H4 (cell line): ENCODE measurements around the gene SERTAD2. TPM values are rescaled to one million over a fixed set of nuclear protein-coding genes. Genes with fewer than 3 reads are reported as not detected.

Experiments used
- DNase-seq: peaks from one replicate; pipeline ENCODE4 v3.0.0-alpha.2; 2015; ENCODE audit warnings: low spot score
- total RNA-seq: library from RNA; depleted of rRNA; stranded (reverse); fragments of >200 nt; shearing (Covaris generic); gene quantifications from 2 replicates; pipeline ENCODE4 v1.2.3, GENCODE V29; 2014; rRNA removed

The SERTAD2 gene, protein sequence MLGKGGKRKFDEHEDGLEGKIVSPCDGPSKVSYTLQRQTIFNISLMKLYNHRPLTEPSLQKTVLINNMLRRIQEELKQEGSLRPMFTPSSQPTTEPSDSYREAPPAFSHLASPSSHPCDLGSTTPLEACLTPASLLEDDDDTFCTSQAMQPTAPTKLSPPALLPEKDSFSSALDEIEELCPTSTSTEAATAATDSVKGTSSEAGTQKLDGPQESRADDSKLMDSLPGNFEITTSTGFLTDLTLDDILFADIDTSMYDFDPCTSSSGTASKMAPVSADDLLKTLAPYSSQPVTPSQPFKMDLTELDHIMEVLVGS
- total RNA-seq: 4.9 and 6.9 TPM in 2 replicates

DNA sequence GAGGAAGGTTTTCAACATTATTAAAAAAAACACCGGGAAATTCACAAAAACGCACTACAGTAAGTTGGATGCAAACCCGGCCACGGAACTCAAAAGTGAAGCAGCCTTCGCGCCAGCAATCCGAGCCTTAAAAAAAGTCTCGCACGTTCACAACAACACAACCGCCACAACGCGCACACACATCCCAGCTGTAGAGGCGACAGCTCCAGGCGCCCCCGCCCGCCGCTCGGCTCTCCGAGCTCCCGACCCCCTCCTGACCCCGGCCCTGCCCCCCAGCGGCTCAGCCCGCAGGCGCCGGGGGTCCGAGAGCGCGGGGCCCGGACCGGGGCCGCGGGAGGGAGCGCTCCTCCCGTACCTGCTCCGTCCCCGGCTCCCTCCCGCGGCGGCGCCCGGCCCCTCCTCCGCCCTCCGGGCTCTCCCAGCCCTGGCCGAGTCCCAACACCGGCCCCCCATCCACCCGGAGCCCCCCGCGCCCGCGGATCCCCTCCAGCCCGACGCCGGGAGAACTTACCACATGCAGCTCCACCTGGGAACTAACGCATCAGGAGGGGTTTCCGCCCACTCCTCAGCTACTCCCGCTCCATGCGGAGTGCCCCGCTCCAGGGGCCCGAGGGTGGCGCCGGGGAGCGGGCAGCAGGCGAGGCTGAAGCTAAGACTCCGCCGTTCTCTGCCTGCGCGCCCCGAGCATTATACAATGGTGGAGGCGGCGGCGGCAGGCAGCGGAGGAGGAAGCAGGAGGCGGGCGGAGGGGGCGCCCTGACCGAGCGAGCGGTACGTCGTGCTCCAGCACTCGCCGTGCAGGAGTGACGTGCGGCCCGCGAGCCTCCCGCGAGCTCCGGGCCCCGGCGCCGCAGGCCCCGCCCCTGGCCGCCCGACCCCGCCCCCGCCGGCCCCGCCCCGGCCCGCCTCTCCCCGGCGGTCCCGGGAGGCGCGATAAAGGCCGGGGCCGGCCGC, at the start of gene SERTAD2:
Gene SERTAD2 (minus strand): TSS at position 805 of the 954 bp plus-strand sequence. CDS start 17,042 bp downstream, outside the sequence.
- peak; percentile 83 for DNase-seq

DNA sequence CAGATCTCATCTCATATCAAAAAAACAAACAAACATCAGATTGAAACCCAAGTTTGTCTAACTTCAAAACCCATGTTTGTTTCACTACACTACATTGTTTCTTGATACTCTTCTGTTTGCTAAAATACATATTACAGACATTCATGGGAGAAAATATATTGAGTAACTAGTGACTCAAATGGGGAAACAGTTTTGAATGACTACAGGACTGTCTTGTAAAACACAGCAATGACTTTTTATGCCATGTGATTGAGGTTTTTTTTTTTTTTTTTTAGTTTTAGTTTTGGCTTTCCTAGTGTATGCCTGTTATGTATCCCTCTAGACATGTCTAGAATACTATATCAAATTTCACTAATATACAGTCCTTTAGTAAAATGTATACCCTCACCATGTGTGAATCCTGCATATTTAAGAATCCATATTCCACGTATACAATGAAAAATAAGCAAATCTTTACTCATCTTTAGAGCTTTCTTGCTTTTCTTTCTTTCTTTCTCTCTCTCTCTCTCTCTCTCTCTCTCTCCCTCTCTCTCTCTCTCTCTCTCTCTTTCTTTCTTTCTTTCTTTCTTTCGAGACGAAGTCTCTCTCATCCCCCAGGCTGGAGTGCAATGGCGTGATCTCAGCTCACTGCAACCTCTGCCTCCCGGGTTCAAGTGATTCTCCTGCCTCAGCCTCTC, 46.6 kb upstream of the SERTAD2 start:
- no peak for DNase-seq

DNA sequence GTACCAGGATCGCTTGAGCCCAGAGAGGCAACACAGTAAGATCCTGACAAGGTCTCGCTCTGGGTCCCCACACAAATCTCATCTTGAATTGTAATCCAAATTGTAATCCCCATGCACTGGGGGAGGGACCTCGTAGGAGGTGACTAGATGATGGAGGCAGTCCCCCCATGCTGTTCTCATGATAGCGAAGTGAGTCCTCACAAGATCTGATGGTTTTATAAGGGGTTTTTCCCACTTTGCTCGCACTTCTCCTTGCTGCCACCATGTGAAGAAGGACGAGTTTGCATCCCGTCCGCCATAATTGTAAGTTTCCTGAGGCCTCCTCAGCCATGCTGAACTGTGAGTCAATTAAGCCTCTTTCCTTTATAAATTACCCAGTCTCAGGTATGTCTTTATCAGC, 46.0 kb upstream of the SERTAD2 start:
- DNase-seq: no peak

DNA sequence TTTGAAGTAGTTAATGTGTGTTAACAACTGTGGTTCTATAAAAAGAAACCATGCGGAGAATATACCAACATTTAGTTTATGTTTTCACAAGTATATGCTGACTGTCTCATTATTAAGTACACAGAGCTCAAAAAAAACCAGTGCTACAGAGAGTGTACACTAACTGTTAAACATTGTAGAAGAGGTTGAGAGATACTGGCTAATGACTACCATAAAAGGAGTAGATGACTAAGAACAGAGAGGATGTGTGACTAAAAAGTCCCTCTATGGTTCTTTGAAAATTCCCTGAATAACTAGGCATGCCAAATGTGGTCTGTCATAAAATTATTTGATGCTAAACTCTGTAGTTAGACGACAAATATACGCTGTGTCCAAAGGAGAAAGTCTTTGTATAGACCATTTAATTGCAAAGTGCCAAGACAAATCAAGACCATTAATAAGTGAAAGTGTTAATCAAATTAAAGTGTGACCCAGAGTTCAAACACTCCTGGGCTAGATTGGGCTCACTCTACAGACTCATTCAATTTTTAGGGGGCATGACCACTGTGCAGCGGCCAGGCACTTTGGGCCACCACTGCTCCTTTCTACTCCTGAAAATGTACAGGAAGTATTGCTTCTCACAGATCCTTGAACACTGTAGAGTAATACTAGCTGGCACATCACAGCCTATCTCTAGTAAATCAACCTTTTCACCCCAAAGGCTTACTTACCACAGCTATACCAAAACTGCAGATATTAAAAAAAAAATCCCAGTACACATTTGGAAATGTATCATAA, 45.1 kb upstream of the SERTAD2 start:
- peak; percentile 79 for DNase-seq

DNA sequence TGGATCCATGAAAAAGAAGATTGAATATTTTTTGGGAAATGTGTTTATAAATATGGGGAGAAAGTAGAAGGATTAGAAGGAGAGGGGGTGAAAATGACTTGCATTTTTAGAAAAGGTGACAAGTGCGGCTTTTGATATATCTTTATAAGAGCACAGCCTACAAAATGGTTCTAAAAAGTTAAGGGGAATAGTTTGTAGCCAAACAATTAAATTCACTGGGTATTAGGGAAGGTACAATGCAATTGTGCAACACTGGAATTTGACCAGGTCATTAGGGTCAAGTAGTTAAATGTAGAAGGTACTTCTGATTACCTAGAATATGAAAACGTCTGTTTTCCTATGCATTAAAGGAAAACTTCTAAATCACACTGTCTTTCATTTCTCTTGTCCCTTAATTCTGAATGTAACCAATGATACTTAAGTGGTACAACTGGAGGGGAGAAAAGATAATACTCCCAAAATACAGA, 44.5 kb upstream of the SERTAD2 start:
- no peak for DNase-seq

DNA sequence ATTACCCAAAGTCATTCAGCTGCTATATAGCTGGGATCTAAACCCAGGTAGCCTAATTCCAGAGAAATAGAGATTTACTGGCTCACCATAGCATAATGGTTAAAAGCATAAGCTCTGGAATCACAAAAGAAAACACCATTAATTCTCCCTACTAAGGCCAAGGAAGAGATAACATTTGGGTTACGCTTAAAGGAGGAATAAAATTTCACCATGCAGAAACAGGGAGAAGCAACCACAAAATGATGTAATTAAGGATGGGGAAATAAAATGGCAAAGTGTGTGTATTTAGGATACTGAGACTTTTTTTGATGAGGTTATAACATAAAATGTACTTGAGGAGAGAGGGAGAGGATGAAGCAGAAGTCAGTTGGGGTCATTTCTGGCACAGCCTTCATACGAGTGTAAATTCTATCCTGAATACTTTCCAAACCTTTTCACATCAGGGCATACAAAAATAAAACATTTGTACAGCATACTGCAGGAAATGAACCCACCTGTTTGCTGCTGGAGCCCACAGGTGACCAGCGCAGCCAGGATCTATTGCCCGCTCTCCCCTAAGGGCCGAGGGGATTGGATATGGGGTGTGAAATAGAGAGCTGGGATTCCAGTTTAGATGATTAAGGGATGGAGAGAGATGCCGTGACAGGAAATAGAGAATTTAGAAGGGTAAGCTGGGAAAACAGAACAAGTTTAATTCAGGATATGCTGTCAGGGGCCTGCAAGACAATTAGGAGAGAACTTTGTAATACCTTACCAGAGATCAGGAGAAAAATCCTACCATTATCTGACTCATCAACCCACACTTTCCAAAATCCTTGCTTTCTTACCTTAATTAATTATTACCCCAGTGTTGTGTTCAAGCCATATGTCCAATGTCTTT, 43.8 kb upstream of the SERTAD2 start:
- no peak for DNase-seq

DNA sequence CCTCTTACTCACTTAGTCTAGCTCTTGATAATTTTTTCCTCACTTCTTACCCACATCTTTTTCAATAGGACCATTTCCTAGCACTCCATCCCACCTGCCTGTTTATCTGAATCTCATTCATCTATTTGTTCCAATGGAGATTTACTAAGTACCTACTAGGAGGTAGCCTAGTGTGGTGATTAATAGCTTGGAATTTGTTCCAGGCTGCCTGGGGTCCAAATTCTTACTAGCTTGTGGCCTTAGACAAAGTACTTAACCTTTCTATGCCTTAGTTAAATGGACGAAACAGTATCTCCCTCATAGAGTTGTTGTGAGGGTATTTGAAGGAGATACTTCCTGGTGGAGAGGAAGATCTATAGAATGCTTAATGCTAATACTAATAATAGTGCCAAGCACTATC, 42.9 kb upstream of the SERTAD2 start:
- no peak for DNase-seq

DNA sequence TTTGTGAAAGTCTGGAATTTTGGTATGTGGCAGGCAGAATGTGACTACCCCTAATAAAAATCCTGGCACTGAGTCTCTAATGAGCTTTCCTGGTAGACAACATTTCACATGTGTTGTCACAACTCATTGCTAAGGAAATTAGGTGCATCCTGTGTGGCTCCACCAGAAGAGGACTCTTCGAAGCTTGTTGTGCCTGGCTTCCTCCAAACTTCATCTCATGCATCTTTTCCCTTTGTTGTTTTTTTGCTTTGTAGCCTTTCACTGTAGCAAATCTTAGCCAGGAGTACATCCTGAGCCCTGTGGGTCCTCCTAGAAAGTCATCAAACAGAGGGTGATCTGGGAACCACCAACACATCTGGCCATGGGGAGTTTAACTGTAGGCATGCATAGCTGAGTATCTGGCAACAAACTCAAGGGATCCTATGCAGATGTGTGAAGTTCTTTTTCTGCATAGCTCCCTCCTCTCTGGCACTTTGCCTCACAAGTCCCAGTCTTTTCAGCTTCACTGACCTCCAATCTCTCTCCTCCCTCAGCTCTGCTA, 42.1 kb upstream of the SERTAD2 start:
- no peak for DNase-seq

DNA sequence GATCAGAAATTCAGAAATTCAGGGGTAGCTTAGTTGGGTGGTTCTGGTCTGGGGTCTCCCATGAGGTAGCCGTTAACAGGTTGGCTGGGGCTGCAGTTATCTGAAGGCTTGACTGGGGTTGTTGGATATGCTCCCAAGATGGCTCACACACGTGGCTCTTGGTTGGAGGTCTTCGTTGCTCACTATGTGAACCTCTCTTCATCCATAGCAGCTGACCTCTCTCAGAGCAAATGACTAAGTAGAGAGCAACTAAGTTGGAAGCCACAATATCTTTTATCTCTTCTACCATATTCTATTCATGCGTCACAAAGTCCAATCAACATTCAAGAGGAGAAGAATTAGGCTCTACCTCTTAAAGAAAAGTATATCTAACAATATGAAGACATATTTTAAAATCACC, 38.7 kb upstream of the SERTAD2 start:
- DNase-seq: no peak

DNA sequence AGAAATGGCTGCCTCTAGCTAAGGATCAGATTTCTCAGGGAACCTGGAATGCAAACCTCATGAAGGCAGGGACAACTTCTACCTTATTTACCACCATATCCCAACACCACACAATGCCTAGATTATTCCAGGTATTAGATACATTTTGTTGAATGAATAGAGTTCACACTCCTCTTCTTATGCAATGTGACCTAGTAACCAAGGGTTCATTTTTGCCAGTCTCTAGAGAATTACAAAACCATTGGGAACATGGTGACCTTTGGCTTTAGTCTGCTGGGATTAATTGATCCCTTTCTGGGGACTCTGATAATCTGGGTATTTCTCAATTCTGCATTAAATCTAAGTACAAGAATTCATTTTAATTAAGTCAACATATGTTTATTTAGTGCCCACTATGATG, 35.2 kb upstream of the SERTAD2 start:
- DNase-seq: no peak

DNA sequence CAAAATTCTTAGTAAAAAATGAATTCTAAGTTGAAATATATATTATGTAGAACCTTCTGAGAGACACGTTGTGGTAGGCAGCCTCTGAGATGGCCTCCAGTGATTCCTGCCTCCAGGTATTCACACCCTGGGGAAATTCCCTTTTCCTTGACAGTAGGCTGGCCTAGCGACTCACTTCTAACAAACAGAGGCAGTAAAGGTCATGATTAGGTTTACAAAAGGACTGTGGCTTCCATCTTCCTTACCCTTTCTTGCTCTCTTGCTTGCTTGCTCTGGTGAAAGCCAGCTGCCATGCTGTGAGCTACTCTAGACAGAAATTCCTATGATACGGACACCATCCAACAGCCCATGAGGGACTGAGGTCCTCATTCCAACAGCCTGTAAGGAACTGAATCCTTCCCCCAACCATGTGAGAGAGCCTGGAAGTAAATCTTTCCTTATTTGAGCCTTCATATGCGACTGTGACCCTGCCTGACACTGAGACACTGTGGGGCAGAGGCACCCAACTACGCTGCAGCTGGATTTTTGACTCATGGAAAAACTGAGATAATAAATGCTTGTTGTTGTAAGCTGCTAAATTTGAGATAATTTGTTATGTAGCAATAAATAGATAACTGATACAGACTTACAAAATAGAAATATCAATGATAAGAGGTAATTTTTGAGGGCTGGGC, 32.7 kb upstream of the SERTAD2 start:
- DNase-seq: no peak

DNA sequence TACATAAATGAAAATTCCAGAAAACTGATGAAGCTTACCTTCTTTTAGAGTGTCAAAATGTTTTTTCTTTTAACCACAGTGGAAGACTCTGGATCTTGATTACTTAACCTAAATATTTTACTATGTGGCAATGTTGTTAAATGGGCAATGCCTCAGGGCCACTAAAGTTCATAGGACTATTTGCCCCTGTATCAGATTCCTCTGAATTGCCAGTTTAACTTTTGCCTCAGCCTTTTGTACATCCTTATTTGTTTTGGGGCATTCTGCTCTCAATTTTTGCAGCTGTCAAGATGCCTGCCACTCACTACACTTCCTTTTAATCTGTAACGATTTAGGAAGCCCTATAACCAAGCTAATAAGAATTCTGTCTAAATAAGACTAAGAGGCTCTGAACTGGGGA, 31.7 kb upstream of the SERTAD2 start:
- peak; percentile 13 for DNase-seq

DNA sequence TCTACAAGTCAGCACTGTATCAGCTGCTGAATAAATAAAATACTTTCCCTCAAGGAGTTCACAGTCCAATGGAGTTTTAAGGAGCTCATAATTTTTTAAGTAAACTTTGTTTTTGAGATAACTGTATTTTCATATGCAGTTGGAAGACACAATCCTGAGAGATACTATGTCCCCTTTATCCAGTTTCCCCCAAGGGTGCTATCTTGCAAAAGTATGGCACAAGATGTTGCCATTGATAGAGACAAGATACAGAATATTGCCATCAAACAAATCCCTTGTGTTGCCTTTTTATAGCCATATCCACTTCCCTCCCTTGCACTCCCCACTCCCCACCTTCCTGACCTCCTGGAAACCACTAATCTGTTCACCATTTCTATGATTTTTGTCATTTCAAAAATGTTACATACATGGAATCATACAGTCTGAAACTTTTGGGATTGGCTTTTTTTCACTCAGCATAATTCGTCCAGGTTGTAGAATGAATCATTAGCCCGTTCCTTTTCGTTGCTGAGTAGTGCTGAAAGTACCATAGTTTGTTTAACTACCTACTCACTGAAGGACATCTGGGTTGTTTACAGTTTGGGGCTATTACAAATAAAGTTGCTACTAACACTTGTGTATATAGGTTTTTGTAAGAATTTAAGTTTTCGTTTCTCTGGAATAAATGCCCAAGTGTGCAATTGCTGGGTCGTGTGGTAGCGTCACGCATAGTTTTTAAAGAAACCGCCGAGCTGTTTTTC, 30.2 kb upstream of the SERTAD2 start:
- no peak for DNase-seq

DNA sequence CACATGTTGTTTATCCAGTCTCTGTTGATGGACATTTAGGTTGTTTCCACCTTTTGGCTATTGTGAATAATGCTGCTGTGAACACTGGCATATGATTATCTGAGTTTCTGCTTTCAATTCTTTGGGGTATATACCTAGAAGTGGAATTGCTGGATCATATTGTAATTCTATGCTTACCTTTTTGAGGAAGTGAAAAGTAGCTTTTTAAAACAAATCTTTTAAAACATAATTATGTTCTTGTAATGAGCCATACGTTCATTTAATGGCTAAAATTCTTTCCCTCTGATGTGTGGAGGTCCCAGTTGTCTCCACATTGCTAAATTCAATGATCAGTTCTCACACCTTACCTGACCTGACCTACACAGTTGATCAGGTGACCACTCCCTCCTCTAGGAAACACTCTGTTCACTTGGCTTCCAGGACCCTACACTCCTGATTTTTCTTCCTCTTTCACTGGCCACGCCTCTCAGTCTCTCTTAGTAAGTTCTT, 27.8 kb upstream of the SERTAD2 start:
- no peak for DNase-seq

DNA sequence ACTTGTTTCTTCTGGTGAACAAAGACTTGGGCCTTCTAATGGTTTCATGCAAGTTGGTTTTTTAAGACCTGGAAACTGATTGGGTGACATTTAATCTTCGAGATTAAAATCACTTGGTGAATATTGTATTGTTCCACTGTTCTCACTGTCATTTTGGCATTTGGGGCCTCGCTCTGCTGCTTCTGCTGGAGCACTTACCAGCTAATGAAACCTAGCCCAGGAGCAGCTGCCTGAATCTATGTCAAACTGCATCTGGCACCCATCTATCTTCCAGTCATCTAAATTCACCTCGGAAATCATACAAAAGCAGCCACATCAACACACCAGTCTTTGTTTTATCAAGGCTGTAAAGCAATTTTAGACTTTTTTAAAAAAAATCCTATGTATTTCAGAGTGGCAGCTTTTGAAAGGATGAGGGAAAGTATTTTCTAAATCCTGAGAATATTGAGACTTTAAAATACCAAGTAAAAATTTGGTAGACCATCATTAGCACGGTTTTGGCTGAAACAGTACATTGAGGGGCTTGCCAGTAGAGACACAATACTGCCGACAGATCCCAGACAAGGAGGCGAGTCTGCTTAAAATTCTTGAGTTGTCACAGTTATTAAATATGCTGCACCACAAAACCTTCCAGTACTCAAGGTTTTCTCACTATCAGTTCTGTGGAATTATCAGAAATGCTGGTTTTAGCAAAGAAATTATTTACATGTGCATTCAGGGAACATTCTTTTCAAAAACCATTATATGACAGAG, 26.1 kb upstream of the SERTAD2 start:
- DNase-seq: no peak

DNA sequence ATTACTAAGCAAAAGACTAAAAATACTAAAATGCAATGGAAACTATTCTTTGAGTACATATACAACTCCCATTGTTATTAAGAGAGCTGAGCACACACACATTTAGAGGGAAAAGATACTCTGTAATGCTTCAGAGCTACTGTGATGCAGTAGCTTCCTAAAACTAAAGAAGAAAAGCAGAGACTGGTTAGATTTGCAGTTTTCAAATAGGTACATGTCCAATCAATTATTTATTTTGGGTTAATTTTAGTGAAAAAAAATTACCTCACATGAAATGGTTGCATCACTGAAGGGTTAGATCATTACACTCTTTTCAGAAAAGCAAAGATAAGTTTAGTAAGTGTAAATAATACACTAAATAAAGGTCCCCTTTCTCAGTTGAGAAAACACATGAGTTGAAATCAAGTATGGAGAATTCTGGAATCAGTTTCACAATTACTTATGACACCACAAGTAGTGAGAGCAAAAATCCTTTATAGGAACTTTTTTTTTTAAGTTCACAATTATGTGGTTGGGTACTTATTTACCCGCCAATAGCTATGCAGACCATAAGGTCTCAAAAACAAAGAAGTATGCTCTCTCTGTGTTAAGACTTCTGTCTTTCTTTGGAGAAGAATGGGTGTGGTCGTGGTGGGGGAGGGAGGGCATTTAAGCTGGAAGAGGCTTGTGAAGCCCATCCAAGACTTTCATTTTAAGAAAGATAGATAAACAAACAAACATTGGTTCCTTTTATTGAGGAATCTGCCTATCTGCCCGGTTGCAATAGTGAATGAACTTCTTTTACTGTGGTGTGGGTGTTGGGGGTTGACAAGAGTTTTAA, 25.3 kb upstream of the SERTAD2 start:
- DNase-seq: no peak

DNA sequence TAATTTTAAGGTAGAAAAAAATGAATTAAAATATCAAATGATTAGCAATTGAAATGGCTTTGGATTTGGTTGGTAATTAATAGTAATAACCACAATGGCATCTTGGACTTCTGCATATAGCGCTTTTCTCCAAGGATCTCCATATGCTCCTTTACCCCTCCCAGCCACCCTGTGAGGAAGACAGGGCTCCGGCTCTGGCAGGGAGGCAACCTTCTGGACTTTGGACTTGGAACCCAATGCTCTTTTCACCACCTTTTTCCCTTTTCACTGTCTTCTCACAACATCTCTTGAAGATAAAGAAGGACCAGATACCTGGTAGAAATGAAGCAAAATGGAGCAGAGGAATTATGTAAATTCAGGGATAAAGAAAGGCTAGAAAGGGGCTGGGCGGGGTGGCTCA, 23.8 kb upstream of the SERTAD2 start:
- DNase-seq: no peak
